CD14-positive monocyte (primary cell): ENCODE measurements around the gene ECE2. TPM values are rescaled to one million over a fixed set of nuclear protein-coding genes. Genes with fewer than 3 reads are reported as not detected.

Source experiments
- DNase-seq, 3 donors: peaks; one replicate each; pipeline ENCODE4 v3.0.0-alpha.2; 2011 to 2022
- H2AFZ ChIP-seq: 2 replicates; pipeline ENCODE4 v1.6.0; 2012; ENCODE audit warnings: mild to moderate bottlenecking, low read depth, low read length, inconsistent platforms; ENCODE audit not compliant: insufficient read depth, poor library complexity, severe bottlenecking
- H3K27ac ChIP-seq, 2 donors: 1 replicate in 1 of 2; 2 replicates in 1 of 2; pipeline ENCODE4 v1.5.1; 2012 to 2013; ENCODE audit warnings: low read length in 2 of 2, control low read depth in 1 of 2, inconsistent platforms in 1 of 2, low read depth in 1 of 2, mild to moderate bottlenecking in 1 of 2
- H3K27me3 ChIP-seq, 2 donors: one replicate each; pipeline versions ENCODE4 v1.6.0 to v1.6.1; 2011 to 2013; ENCODE audit warnings: low read length in 2 of 2; ENCODE audit not compliant: control insufficient read depth in 2 of 2, insufficient read depth in 2 of 2
- H3K36me3 ChIP-seq, 2 donors: replicated peaks in 1 of 2; 1 replicate in 1 of 2; 2 replicates in 1 of 2; pipeline versions ENCODE4 v1.5.1 to v1.6.1; 2012 to 2013; ENCODE audit warnings: low read length in 2 of 2, control low read depth in 1 of 2, inconsistent platforms in 1 of 2, mild to moderate bottlenecking in 1 of 2; ENCODE audit not compliant: insufficient read depth in 2 of 2, control insufficient read depth in 1 of 2
- H3K4me1 ChIP-seq, 2 donors: 1 replicate in 1 of 2; 2 replicates in 1 of 2; pipeline versions ENCODE4 v1.5.1 to v1.6.1; 2012 to 2013; ENCODE audit warnings: low read length in 2 of 2, control low read depth in 1 of 2, inconsistent platforms in 1 of 2, mild to moderate bottlenecking in 1 of 2, moderate library complexity in 1 of 2; ENCODE audit not compliant: insufficient read depth in 2 of 2, control insufficient read depth in 1 of 2
- H3K4me2 ChIP-seq: replicated peaks from 2 replicates; pipeline ENCODE3; 2012; ENCODE audit warnings: low read length, moderate library complexity, mild to moderate bottlenecking; ENCODE audit not compliant: poor library complexity, severe bottlenecking; ENCODE audit errors: extremely low read depth
- H3K4me3 ChIP-seq, 3 experiments: fragments of 200-600 bp in 1 of 3; sonication (generic) in 1 of 3; replicated peaks in 1 of 3; 1 replicate in 2 of 3; 2 replicates in 1 of 3; pipeline ENCODE4 v1.5.1; 2011 to 2013; ENCODE audit warnings: low read length in 3 of 3, mild to moderate bottlenecking in 3 of 3, control low read depth in 2 of 3, low read depth in 2 of 3, inconsistent platforms in 1 of 3, moderate library complexity in 1 of 3
- H3K79me2 ChIP-seq: 2 replicates; pipeline ENCODE4 v1.6.0; 2012; ENCODE audit warnings: mild to moderate bottlenecking, control low read depth, inconsistent platforms, low read length, moderate library complexity; ENCODE audit not compliant: insufficient read depth
- H3K9ac ChIP-seq: 2 replicates; pipeline ENCODE4 v1.6.0; 2017; ENCODE audit warnings: low read length, mild to moderate bottlenecking; ENCODE audit not compliant: insufficient read depth, poor library complexity, severe bottlenecking
- H3K9me3 ChIP-seq, 2 donors: replicated peaks in 1 of 2; 1 replicate in 1 of 2; 2 replicates in 1 of 2; pipeline versions ENCODE4 v1.5.1 to v1.6.1; 2012 to 2013; ENCODE audit warnings: low read length in 2 of 2, control low read depth in 1 of 2; ENCODE audit not compliant: control insufficient read depth in 1 of 2, insufficient read depth in 1 of 2
- H4K20me1 ChIP-seq: 2 replicates; pipeline ENCODE4 v1.6.0; 2012; ENCODE audit warnings: mild to moderate bottlenecking, low read length, control low read depth, moderate library complexity; ENCODE audit not compliant: insufficient read depth
- H3K27ac Mint-ChIP-seq, 7 donors: one replicate each; pipeline ENCODE4 v1.8.0; 2020; ENCODE audit warnings: mild to moderate bottlenecking in 7 of 7, mixed read lengths in 7 of 7, moderate library complexity in 6 of 7, inconsistent platforms in 2 of 7
- H3K27me3 Mint-ChIP-seq, 3 donors: one replicate each; pipeline ENCODE4 v1.8.0; 2021 to 2022; ENCODE audit warnings: low read depth in 3 of 3, mild to moderate bottlenecking in 3 of 3, mixed read lengths in 3 of 3, moderate library complexity in 3 of 3, inconsistent platforms in 1 of 3
- H3K36me3 Mint-ChIP-seq, 2 donors: one replicate each; pipeline ENCODE4 v1.8.0; 2020; ENCODE audit warnings: mixed read lengths in 2 of 2, inconsistent platforms in 1 of 2, mild to moderate bottlenecking in 1 of 2
- H3K4me1 Mint-ChIP-seq: one replicate; pipeline ENCODE4 v1.8.0; 2020; ENCODE audit warnings: mild to moderate bottlenecking, mixed read lengths
- H3K4me3 Mint-ChIP-seq, 2 donors: one replicate each; pipeline ENCODE4 v1.8.0; 2020; ENCODE audit warnings: mild to moderate bottlenecking in 2 of 2, mixed read lengths in 2 of 2, moderate library complexity in 1 of 2
- H3K9me3 Mint-ChIP-seq, 7 donors: one replicate each; pipeline ENCODE4 v1.8.0; 2020 to 2022; ENCODE audit warnings: mixed read lengths in 7 of 7, mild to moderate bottlenecking in 6 of 7, moderate library complexity in 6 of 7, inconsistent platforms in 2 of 7
- WGBS: methylation state at CpG from one replicate; pipeline ENCODE4 v1.1.5; 2013; ENCODE audit warnings: missing lambda C conversion rate; ENCODE audit not compliant: insufficient coverage; 5-methylcytosine and 5-hydroxymethylcytosine counted together
- intact Hi-C, 2 donors: fragments of 100-400 bp; cut with micrococcal nuclease; formaldehyde crosslinking; loops; one replicate each; pipeline versions ENCODE4 v1.15.0 to v1.15.1; 2023
- polyA plus RNA-seq, 3 donors: library from polyadenylated mRNA; depleted of rRNA in 1 of 3; unstranded in 2 of 3; stranded (reverse) in 1 of 3; fragments of 300-500 nt in 2 of 3; fragments of >200 nt in 1 of 3; fragmentation: Illumina TruSeq in 2 of 3; gene quantifications; 1 replicate in 2 of 3; 2 replicates in 1 of 3; pipeline ENCODE4 v1.2.3, GENCODE V29; 2012 to 2021
- TF ChIP-seq, protein P1 (sequence below): fragments of 200-600 bp; IDR thresholded peaks from one replicate; pipeline ENCODE4 v1.8.0; 2022; ENCODE audit warnings: antibody characterized with exemption, mild to moderate bottlenecking

Gene ECE2
- polyA plus RNA-seq, 3 donors, result not detected

- no peak for DNase-seq
- no peak overlapping the region for H3K9ac ChIP-seq
- H3K4me2 ChIP-seq, result no peak overlapping the region
- H3K27ac ChIP-seq, result no peak overlapping the region
- intact Hi-C loops, result loop anchor here (5.0 kb wide), 3 partner anchors 43 to 123 kb away; partner anchors contain the start of genes ALG3 (in 1 of the 2), AP2M1 (in 1 of the 2) and EEF1AKMT4 (in 1 of the 2)
- no peak overlapping the region for H3K4me3 ChIP-seq
- no peaks in the 10 kb centered on the region for H3K9me3 ChIP-seq
- no peaks in the 10 kb centered on the region for H3K27me3 ChIP-seq
- H4K20me1 ChIP-seq, result peaks cover 10% of the 10 kb centered on the region
- H3K27me3 Mint-ChIP-seq, result peaks cover 0 to 6% (median 2%) of the 10 kb centered on the region in 3 donors
- H3K79me2 ChIP-seq, result peaks cover 16% of the 10 kb centered on the region
- no peak overlapping the region for H2AFZ ChIP-seq
- no peak overlapping the region for H3K4me3 Mint-ChIP-seq
- H3K4me1 ChIP-seq, result peaks cover 16 to 19% of the 10 kb centered on the region in 2 donors
- H3K9me3 Mint-ChIP-seq, result peaks cover 0 to 1% (median 0%) of the 10 kb centered on the region in 7 donors
- TF ChIP-seq, protein P1, sequence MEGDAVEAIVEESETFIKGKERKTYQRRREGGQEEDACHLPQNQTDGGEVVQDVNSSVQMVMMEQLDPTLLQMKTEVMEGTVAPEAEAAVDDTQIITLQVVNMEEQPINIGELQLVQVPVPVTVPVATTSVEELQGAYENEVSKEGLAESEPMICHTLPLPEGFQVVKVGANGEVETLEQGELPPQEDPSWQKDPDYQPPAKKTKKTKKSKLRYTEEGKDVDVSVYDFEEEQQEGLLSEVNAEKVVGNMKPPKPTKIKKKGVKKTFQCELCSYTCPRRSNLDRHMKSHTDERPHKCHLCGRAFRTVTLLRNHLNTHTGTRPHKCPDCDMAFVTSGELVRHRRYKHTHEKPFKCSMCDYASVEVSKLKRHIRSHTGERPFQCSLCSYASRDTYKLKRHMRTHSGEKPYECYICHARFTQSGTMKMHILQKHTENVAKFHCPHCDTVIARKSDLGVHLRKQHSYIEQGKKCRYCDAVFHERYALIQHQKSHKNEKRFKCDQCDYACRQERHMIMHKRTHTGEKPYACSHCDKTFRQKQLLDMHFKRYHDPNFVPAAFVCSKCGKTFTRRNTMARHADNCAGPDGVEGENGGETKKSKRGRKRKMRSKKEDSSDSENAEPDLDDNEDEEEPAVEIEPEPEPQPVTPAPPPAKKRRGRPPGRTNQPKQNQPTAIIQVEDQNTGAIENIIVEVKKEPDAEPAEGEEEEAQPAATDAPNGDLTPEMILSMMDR, result no peak
- WGBS, result no CpG with 5 or more reads among the region's 3 CpGs
- H3K36me3 Mint-ChIP-seq, result peaks cover 7% of the 10 kb centered on the region in 2 donors
- no peak overlapping the region for H3K27ac Mint-ChIP-seq
- H3K4me1 Mint-ChIP-seq, result peaks cover 20% of the 10 kb centered on the region
- peaks cover 7 to 8% of the 10 kb centered on the region in 2 donors for H3K36me3 ChIP-seq
Measured at GRCh38 chr3:184295771-184296170, 19.9 kb downstream of the ECE2 start.

DNA sequence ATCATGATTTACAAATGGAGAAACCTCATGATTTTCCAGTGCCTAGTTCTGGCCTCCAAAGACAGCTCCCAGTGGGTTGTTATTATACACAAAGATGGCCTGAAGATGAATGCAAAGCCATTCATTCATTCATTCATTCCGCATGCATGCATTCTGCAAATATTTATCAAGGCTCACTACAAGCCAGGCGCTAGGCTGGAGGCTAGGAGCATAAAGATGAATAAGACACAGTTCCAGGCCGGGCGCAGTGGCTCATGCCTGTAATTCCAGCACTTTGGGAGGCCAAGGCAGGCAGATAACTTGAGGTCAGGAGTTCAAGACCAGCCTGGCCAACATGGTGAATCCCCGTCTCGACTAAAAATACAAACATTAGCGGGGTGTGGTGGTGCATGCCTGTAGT lies 20.8 kb downstream of the ECE2 start:
- Histone ChIP-seq H3K4me1 (peaks cover 16 to 19% of the 10 kb centered on the region in 2 donors), H3K27ac (no peak overlapping the region), H3K27me3 (no peaks in the 10 kb centered on the region), H3K9ac (no peak overlapping the region), H4K20me1 (peaks cover 10% of the 10 kb centered on the region), H2AFZ (no peak overlapping the region), H3K4me2 (no peak overlapping the region), H3K4me3 (no peak overlapping the region), H3K36me3 (peaks cover 11 to 16% of the 10 kb centered on the region in 2 donors), H3K9me3 (no peaks in the 10 kb centered on the region), H3K79me2 (peaks cover 24% of the 10 kb centered on the region)
- TF ChIP-seq, protein P1, result no peak
- Mint-ChIP-seq H3K27me3 (peaks cover 0 to 3% (median 2%) of the 10 kb centered on the region in 3 donors), H3K4me1 (peaks cover 21% of the 10 kb centered on the region), H3K9me3 (no peaks in the 10 kb centered on the region), H3K4me3 (no peak overlapping the region), H3K36me3 (peaks cover 13 to 15% of the 10 kb centered on the region in 2 donors), H3K27ac (no peak overlapping the region)
- no peak for DNase-seq
- WGBS, result 98% methylated on average over 5 of the region's 7 CpGs
- intact Hi-C loops, result loop anchor here (5.0 kb wide), 3 partner anchors 44 to 124 kb away; partner anchors contain the start of genes ALG3 (in 1 of the 2), AP2M1 (in 1 of the 2) and EEF1AKMT4 (in 1 of the 2)
